Kidney capillary endothelial cell (primary cell): ENCODE data around the gene ST14.
"Not testable (repeated sequence)": the region's sequence is repeated elsewhere in the genome, so short reads cannot be mapped to it uniquely, and the experiment has no call there.

Source experiments
- DNase-seq: peaks from one replicate; pipeline ENCODE4 v3.0.0-alpha.2; 2018; ENCODE audit warnings: low spot score

The ST14 gene

GRCh38 chr11:130189492-130190210, 30.1 kb downstream of the ST14 start:
- DNase-seq, result no peak

- no peak for DNase-seq
Observed at GRCh38 chr11:130190371-130190881, 30.8 kb downstream of the ST14 start.

- DNase-seq, result no peak
Observed at GRCh38 chr11:130191896-130192295, 32.3 kb downstream of the ST14 start.

- DNase-seq, result no peak
Observed at GRCh38 chr11:130192845-130193267, 33.3 kb downstream of the ST14 start.

GRCh38 chr11:130193551-130193950, 34.0 kb downstream of the ST14 start:
- DNase-seq, result not testable (repeated sequence)

- no peak for DNase-seq
Observed at GRCh38 chr11:130194241-130195023, 34.9 kb downstream of the ST14 start.

- DNase-seq, result no peak
Observed at GRCh38 chr11:130197386-130198035, 37.9 kb downstream of the ST14 start.

- DNase-seq, result no peak
Observed at GRCh38 chr11:130198292-130198691, 38.7 kb downstream of the ST14 start.

- DNase-seq, result no peak
Observed at GRCh38 chr11:130198964-130199363, 39.4 kb downstream of the ST14 start.

- DNase-seq, result no peak
Observed at GRCh38 chr11:130199792-130200191, 40.2 kb downstream of the ST14 start.

GRCh38 chr11:130201026-130201425, 41.4 kb downstream of the ST14 start:
- DNase-seq, result no peak

- DNase-seq, result no peak
Observed at GRCh38 chr11:130202009-130202817, 42.6 kb downstream of the ST14 start.

GRCh38 chr11:130202818-130203689, 43.5 kb downstream of the ST14 start:
- no peak for DNase-seq

- no peak for DNase-seq
Observed at GRCh38 chr11:130203766-130204702, 44.5 kb downstream of the ST14 start.

GRCh38 chr11:130204703-130205095, 45.1 kb downstream of the ST14 start:
- no peak for DNase-seq

GRCh38 chr11:130206141-130206540, 46.6 kb downstream of the ST14 start:
- DNase-seq, result no peak

GRCh38 chr11:130208241-130209127, 48.9 kb downstream of the ST14 start:
- DNase-seq, result no peak

- no peak for DNase-seq
Observed at GRCh38 chr11:130209128-130209932, 49.7 kb downstream of the ST14 start.
